ENCODE measurements around the gene B4GALT6.

B4GALT6 gene

DNA sequence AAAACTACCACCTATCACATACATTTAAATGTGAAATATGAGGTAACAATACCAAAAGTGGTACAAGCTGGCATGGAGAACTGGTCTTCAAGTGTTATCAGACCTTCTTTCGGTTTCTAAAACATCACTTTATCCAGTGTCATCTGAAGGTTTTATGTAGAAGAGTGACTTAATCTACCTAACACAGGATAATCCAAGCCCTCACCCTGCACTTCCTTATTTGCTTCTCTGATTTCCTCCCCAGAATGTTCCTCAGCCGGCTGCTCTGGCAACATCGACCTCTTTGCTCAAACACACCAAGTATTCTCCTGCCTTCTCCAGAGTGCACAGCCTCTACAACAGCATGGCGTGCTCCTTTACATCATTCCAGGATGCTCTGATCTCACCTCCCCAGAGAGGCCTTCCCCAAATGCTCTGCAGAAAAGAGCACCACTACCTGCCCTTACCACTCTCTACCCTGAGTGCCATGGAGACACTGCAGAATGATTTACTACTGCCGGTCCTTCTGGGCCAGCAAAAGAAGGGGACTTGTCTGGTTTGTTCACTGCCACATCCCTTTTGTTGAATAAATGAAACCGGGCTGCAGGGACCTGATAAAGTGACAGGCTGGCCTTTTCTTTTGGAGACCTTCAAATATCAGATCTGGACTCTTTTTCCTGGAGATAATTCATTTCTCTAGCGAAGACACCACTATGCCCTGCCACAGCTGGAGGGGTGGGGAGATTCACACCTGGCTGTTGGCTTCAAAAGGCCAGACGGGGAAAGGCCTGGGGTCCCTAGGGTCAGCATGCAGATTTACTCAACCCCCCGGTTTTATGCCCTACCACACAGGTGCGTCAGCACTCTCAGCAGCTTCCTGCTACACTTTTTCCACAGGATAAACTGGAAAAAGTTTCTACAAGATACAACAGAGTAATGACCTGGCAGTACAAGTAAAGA lies 50.7 kb downstream of the B4GALT6 start:
- no peak overlapping the region for H3K4me3 ChIP-seq (ENCODE audit: low read depth, low read length)
- TF ChIP-seq, protein P1, sequence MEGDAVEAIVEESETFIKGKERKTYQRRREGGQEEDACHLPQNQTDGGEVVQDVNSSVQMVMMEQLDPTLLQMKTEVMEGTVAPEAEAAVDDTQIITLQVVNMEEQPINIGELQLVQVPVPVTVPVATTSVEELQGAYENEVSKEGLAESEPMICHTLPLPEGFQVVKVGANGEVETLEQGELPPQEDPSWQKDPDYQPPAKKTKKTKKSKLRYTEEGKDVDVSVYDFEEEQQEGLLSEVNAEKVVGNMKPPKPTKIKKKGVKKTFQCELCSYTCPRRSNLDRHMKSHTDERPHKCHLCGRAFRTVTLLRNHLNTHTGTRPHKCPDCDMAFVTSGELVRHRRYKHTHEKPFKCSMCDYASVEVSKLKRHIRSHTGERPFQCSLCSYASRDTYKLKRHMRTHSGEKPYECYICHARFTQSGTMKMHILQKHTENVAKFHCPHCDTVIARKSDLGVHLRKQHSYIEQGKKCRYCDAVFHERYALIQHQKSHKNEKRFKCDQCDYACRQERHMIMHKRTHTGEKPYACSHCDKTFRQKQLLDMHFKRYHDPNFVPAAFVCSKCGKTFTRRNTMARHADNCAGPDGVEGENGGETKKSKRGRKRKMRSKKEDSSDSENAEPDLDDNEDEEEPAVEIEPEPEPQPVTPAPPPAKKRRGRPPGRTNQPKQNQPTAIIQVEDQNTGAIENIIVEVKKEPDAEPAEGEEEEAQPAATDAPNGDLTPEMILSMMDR (IDR thresholded peaks at IDR 0.05; ENCODE audit: borderline replicate concordance, insufficient read depth, low read depth, low read length) = no peak

GRCh38 chr18:31632356-31632755 lies 52.0 kb downstream of the B4GALT6 start:
- no peak overlapping the region for H3K4me3 ChIP-seq (ENCODE audit: low read depth, low read length)
- TF ChIP-seq, protein P1 (IDR thresholded peaks at IDR 0.05; ENCODE audit: borderline replicate concordance, insufficient read depth, low read depth, low read length) = no peak

DNA sequence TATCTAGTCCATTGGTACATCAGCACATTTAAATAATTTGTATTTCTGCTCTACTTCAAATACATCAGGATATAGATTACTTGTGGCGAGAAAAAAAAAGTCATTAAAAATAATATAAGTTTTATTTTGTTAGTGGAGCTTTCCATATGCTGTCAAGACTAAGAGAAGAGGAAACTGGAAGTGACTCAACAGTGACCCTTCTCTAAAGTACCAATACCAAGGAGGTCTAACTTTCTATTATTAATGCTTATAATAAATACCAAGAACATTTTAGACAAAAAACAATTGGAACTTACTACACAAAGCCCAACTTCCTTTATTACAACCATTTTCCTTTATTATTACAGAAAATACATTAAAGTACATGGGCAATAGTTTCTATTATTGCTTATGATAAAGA lies 52.9 kb downstream of the B4GALT6 start:
- no peak overlapping the region for H3K4me3 ChIP-seq (ENCODE audit: low read depth, low read length)
- TF ChIP-seq, protein P1 (IDR thresholded peaks at IDR 0.05; ENCODE audit: borderline replicate concordance, insufficient read depth, low read depth, low read length) = no peak

DNA sequence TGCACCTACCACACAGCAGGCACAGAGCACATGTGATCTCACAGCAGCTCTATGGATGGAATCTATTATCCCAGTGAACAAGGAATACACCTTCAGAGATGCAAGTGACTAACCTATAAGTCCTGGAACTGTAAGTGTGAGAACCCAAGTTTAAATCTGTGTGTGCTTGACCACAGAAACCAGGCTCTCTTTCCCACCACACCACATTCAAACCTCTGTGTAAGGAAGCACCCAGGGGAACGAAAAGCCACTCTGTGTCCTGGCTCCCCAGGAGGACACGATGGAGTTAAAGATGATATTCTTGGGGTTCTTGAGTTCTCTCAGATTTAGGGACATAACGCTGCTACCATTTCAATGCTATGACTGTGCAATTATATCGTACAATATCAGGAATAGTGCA lies 53.8 kb downstream of the B4GALT6 start:
- no peak overlapping the region for H3K4me3 ChIP-seq (ENCODE audit: low read depth, low read length)
- TF ChIP-seq, protein P1 (IDR thresholded peaks at IDR 0.05; ENCODE audit: borderline replicate concordance, insufficient read depth, low read depth, low read length) = no peak

GRCh38 chr18:31626409-31626808 lies 58.0 kb downstream of the B4GALT6 start:
- TF ChIP-seq, protein P1 (IDR thresholded peaks at IDR 0.05; ENCODE audit: borderline replicate concordance, insufficient read depth, low read depth, low read length) = no peak

DNA sequence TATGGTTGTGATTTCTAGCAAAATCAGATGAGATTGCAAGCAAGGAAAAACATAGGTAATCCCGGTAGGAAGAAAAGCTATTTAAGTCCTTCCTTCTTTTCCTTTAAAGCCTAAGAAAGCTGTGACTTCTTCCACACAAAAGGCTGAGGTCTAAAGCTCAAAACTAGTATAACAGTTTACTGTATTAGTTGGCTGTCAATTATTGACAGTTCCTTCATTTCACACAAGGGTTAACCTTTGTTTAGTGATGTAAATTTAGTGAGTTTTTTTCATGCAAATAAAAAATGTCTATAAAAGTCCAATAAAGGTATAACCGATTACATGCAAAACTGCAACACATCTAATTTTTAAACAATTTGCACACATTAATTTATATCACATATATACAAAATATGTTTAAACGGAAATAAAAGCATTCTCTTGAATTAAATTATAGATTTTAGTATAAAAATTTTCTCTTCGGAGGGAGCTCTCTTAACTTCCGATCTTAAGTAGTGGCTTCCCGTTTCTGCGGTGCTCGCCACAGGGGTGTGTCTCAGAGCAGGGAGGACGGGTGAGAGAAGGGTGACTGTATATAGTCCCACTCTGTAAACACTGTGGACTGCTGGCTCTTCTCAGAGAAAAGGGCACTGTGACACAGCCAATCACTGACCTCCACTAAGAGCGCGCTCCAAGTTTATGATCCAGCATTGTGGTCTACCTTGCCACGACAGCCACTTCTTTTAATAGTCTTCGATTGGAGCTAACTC lies 59.3 kb downstream of the B4GALT6 start:
- TF ChIP-seq, protein P1 (IDR thresholded peaks at IDR 0.05; ENCODE audit: borderline replicate concordance, insufficient read depth, low read depth, low read length) = no peak
- no peak overlapping the region for H3K4me3 ChIP-seq (ENCODE audit: low read depth, low read length)

More at GRCh38 chr18:31626409-31626808, 58.0 kb downstream of the B4GALT6 start:
- no peak overlapping the region for H3K4me3 ChIP-seq (ENCODE audit: low read depth, low read length)
